NCI-H2029 treated with DMSO at 0.1 percent for 48 hours (cell line): ENCODE data around the gene MISP3.

Experiments used
- DNase-seq: peaks from one replicate; lab custom pipeline; 2025; lab: John Stamatoyannopoulos, UW

Gene MISP3

GRCh38 chr19:14102756-14103155 is 30.2 kb downstream of the MISP3 start:
- no peak for DNase-seq

GRCh38 chr19:14103310-14103709 is 30.7 kb downstream of the MISP3 start:
- DNase-seq, result no peak

- DNase-seq, result no peak
Observed at GRCh38 chr19:14105680-14106079, 33.1 kb downstream of the MISP3 start.

- no peak for DNase-seq
Observed at GRCh38 chr19:14106840-14107239, 34.3 kb downstream of the MISP3 start.

- DNase-seq, result no peak
Observed at GRCh38 chr19:14107581-14108461, 35.2 kb downstream of the MISP3 start.

GRCh38 chr19:14110650-14111049 is 38.1 kb downstream of the MISP3 start:
- no peak for DNase-seq

GRCh38 chr19:14111486-14111885 is 38.9 kb downstream of the MISP3 start:
- DNase-seq, result no peak

- DNase-seq, result no peak
Observed at GRCh38 chr19:14112051-14112808, 39.6 kb downstream of the MISP3 start.

GRCh38 chr19:14112809-14113385 is 40.3 kb downstream of the MISP3 start:
- DNase-seq, result no peak

- DNase-seq, result no peak
Observed at GRCh38 chr19:14113762-14114414, 41.3 kb downstream of the MISP3 start.

- no peak for DNase-seq
Observed at GRCh38 chr19:14114439-14114838, 41.9 kb downstream of the MISP3 start.

- DNase-seq, result no peak
Observed at GRCh38 chr19:14114854-14115253, 42.3 kb downstream of the MISP3 start.

- DNase-seq, result no peak
Observed at GRCh38 chr19:14115756-14116155, 43.2 kb downstream of the MISP3 start.

GRCh38 chr19:14116525-14116917 is 43.9 kb downstream of the MISP3 start:
- DNase-seq, result no peak

GRCh38 chr19:14116918-14117578 is 44.5 kb downstream of the MISP3 start:
- DNase-seq, result no peak

- peak; percentile 76 for DNase-seq
Observed at GRCh38 chr19:14117668-14118164, 45.1 kb downstream of the MISP3 start, which contains the start of gene PRKACA. Gene PRKACA, minus strand, starts transcription at chr19:14117762. Its CDS starts 215 bp downstream, at chr19:14117547.

GRCh38 chr19:14118165-14119051 is 45.8 kb downstream of the MISP3 start:
- DNase-seq, result no peak

GRCh38 chr19:14119146-14119545 is 46.6 kb downstream of the MISP3 start:
- DNase-seq, result no peak

GRCh38 chr19:14119644-14120496 is 47.3 kb downstream of the MISP3 start:
- no peak for DNase-seq

- no peak for DNase-seq
Observed at GRCh38 chr19:14120497-14120780, 47.9 kb downstream of the MISP3 start.
